ENCODE results near the gene PDE4B.

- TF ChIP-seq CTCF (IDR thresholded peaks at IDR 0.05) (no peak), POLR2A (IDR thresholded peaks at IDR 0.05) (no peak)
Observed at GRCh38 chr1:66135161-66135560, 342.5 kb downstream of the PDE4B start.
